Panc1 (cell line): Measurements from ENCODE around the gene PARS2.

Experiments
- SIN3A ChIP-seq: IDR thresholded peaks from 2 replicates; pipeline ENCODE4 v1.6.1; 2012; ENCODE audit warnings: low read depth, mild to moderate bottlenecking, low read length, moderate library complexity, borderline replicate concordance; ENCODE audit not compliant: insufficient read depth
- TCF7L2 ChIP-seq: IDR thresholded peaks from 2 replicates; pipeline ENCODE4 v1.6.1; 2011; ENCODE audit warnings: mild to moderate bottlenecking, low read depth, low read length, inconsistent platforms
- TF ChIP-seq, protein P1 (sequence below): fragments of 450-650 bp; IDR thresholded peaks from 2 replicates; pipeline ENCODE4 v1.5.1; 2017; ENCODE audit warnings: mild to moderate bottlenecking

DNA sequence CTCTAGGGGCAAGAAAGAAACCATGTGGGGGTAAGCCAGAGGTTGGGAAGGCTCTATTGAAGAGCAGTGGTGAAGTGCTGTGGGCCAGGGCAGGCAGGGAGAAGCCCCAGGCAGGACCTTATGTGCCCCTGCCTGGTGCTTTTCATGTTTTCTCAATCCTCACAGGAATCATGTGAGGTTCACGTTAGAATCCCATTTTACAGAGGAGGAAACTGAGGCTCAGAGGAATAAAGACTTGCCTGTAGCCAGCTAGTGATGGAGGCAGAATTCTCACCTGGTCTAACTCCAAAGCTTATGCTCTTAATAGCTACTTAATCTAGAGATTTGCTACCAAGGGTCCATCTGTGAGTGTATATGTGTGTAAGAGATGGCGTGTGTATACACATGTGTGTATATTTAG lies 32.6 kb upstream of the PARS2 start:
- TF ChIP-seq TCF7L2 (no peak), SIN3A (no peak)
- TF ChIP-seq, protein P1, sequence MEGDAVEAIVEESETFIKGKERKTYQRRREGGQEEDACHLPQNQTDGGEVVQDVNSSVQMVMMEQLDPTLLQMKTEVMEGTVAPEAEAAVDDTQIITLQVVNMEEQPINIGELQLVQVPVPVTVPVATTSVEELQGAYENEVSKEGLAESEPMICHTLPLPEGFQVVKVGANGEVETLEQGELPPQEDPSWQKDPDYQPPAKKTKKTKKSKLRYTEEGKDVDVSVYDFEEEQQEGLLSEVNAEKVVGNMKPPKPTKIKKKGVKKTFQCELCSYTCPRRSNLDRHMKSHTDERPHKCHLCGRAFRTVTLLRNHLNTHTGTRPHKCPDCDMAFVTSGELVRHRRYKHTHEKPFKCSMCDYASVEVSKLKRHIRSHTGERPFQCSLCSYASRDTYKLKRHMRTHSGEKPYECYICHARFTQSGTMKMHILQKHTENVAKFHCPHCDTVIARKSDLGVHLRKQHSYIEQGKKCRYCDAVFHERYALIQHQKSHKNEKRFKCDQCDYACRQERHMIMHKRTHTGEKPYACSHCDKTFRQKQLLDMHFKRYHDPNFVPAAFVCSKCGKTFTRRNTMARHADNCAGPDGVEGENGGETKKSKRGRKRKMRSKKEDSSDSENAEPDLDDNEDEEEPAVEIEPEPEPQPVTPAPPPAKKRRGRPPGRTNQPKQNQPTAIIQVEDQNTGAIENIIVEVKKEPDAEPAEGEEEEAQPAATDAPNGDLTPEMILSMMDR: no peak
